Osteoblast (primary cell): ENCODE results near the gene REM2. TPM values are rescaled to one million over a fixed set of nuclear protein-coding genes. Genes with fewer than 3 reads are reported as not detected.

Experiments
- DNase-seq: peaks from one replicate; pipeline ENCODE4 v3.0.0; 2011; ENCODE audit warnings: low spot score, mixed read lengths; ENCODE audit not compliant: insufficient read length; ENCODE audit errors: missing footprints
- H2AFZ ChIP-seq: 2 replicates; pipeline ENCODE4 v1.6.0; 2011; ENCODE audit warnings: mild to moderate bottlenecking, low read length
- H3K27ac ChIP-seq: 2 replicates; pipeline ENCODE4 v1.5.1; 2011; ENCODE audit warnings: mild to moderate bottlenecking, low read depth, low read length, moderate library complexity
- H3K27me3 ChIP-seq: 2 replicates; pipeline ENCODE4 v1.6.0; 2012; ENCODE audit warnings: mild to moderate bottlenecking, control low read depth, inconsistent platforms, low read length, moderate library complexity; ENCODE audit not compliant: insufficient read depth
- H3K36me3 ChIP-seq: 2 replicates; pipeline ENCODE4 v1.5.1; 2011; ENCODE audit warnings: mild to moderate bottlenecking, low read length, control low read depth, moderate library complexity; ENCODE audit not compliant: insufficient read depth
- H3K4me1 ChIP-seq: 2 replicates; pipeline ENCODE4 v1.5.1; 2011; ENCODE audit warnings: mild to moderate bottlenecking, low read length, control low read depth, moderate library complexity; ENCODE audit not compliant: insufficient read depth
- H3K4me2 ChIP-seq: 2 replicates; pipeline ENCODE4 v1.6.0; 2011; ENCODE audit warnings: mild to moderate bottlenecking, low read length; ENCODE audit not compliant: insufficient read depth
- H3K4me3 ChIP-seq: fragments of 200-600 bp; sonication (generic); 3 replicates; pipeline ENCODE4 v1.5.1; 2012; ENCODE audit warnings: mild to moderate bottlenecking, low read length, inconsistent platforms; ENCODE audit not compliant: insufficient read depth
- H3K79me2 ChIP-seq: 2 replicates; pipeline ENCODE4 v1.6.0; 2012; ENCODE audit warnings: mild to moderate bottlenecking, low read length, control low read depth, inconsistent platforms; ENCODE audit not compliant: insufficient read depth
- H3K9me3 ChIP-seq: 2 replicates; pipeline ENCODE4 v1.5.1; 2011; ENCODE audit warnings: low read depth, low read length, control low read depth
- H4K20me1 ChIP-seq: 2 replicates; pipeline ENCODE4 v1.6.0; 2012; ENCODE audit warnings: mild to moderate bottlenecking, low read length, control low read depth; ENCODE audit not compliant: insufficient read depth
- total RNA-seq: library from RNA; depleted of rRNA; stranded (reverse); fragments of >200 nt; gene quantifications from 2 replicates; pipeline ENCODE4 v1.2.3, GENCODE V29; 2012
- TF ChIP-seq, protein P1 (sequence below): IDR thresholded peaks from 2 replicates; pipeline ENCODE4 v1.5.1; 2011; ENCODE audit warnings: mild to moderate bottlenecking, low read depth, low read length, moderate library complexity; ENCODE audit errors: extremely low read depth

Gene REM2
- total RNA-seq, 1 donor, result 0.36 TPM

DNA sequence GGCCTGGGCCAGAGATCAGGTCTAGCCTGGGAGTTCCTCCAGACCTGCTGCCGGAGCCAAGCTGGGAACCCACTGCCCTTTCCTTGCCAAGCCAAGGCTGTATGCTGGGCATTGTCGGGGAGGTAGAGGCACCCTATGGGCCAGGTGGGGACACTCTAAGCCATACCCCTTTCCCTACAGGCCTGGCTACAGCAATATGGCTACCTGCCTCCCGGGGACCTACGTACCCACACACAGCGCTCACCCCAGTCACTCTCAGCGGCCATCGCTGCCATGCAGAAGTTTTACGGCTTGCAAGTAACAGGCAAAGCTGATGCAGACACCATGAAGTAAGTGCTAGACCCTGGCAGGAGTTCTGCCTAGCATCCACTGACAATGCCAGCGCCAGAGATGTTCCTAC is 41.7 kb upstream of the REM2 start:
- Histone ChIP-seq H3K4me3 (no peak overlapping the region), H3K4me1 (peaks cover 35% of the 10 kb centered on the region), H3K79me2 (peaks cover 99% of the 10 kb centered on the region), H3K4me2 (no peak overlapping the region), H4K20me1 (peaks cover 21% of the 10 kb centered on the region), H3K27me3 (no peaks in the 10 kb centered on the region), H3K36me3 (peaks cover 57% of the 10 kb centered on the region), H3K27ac (peak overlapping the region; percentile 97), H3K9me3 (no peaks in the 10 kb centered on the region), H2AFZ (no peak overlapping the region)
- no peak for DNase-seq
- TF ChIP-seq, protein P1, sequence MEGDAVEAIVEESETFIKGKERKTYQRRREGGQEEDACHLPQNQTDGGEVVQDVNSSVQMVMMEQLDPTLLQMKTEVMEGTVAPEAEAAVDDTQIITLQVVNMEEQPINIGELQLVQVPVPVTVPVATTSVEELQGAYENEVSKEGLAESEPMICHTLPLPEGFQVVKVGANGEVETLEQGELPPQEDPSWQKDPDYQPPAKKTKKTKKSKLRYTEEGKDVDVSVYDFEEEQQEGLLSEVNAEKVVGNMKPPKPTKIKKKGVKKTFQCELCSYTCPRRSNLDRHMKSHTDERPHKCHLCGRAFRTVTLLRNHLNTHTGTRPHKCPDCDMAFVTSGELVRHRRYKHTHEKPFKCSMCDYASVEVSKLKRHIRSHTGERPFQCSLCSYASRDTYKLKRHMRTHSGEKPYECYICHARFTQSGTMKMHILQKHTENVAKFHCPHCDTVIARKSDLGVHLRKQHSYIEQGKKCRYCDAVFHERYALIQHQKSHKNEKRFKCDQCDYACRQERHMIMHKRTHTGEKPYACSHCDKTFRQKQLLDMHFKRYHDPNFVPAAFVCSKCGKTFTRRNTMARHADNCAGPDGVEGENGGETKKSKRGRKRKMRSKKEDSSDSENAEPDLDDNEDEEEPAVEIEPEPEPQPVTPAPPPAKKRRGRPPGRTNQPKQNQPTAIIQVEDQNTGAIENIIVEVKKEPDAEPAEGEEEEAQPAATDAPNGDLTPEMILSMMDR, result no peak

DNA sequence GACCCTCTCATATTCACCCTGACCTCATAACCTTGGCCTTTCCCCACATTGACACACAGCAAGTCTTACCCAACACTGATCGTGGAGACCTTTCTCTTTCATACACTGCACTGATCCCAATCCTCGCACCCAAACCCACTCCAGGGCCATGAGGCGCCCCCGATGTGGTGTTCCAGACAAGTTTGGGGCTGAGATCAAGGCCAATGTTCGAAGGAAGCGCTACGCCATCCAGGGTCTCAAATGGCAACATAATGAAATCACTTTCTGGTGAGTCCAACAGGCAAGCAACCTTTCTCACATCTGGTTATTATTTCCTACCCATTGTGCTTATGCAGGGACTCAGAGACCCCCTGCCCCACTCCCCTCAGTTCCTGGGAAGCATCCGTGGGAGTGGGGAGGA is 41.3 kb upstream of the REM2 start:
- Histone ChIP-seq H3K36me3 (peaks cover 61% of the 10 kb centered on the region), H3K4me1 (peaks cover 39% of the 10 kb centered on the region), H2AFZ (no peak overlapping the region), H3K27me3 (no peaks in the 10 kb centered on the region), H3K79me2 (peaks cover 99% of the 10 kb centered on the region), H3K27ac (peak overlapping the region; percentile 97), H3K4me3 (no peak overlapping the region), H3K4me2 (no peak overlapping the region), H4K20me1 (peaks cover 21% of the 10 kb centered on the region), H3K9me3 (no peaks in the 10 kb centered on the region)
- DNase-seq, result peak; percentile 35
- TF ChIP-seq, protein P1, result no peak

DNA sequence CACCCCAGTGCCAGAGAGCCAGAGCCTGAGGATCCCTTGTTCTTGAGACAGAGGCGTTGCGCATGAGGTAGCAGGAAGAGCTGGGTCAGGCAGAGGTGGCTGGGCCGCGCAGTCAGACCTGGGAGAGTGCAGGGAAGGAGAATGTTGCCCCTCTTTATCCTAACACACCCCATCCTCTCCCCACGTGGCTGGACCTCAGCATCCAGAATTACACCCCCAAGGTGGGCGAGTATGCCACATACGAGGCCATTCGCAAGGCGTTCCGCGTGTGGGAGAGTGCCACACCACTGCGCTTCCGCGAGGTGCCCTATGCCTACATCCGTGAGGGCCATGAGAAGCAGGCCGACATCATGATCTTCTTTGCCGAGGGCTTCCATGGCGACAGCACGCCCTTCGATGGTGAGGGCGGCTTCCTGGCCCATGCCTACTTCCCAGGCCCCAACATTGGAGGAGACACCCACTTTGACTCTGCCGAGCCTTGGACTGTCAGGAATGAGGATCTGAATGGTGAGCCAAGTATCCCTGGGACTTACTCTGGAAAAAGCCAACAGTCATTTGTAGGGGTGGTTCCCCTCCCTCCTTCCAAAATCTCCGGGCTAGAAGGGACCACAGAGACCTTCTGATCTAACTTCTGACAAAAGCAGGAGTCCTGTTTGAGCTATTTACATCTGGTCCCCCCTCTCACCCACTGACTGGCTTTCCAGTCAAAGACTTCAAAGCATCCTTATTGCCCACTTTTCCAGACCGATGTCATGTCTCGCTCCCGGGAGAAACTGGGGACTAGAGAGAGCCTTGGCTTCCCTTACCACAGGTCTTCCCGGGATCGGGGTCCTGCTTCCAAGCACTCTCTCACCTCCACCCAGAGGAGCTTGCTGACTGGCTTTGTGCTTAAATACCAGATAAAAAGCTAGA is 40.6 kb upstream of the REM2 start:
- Histone ChIP-seq H3K4me2 (no peak overlapping the region), H3K4me1 (peaks cover 43% of the 10 kb centered on the region), H3K27me3 (no peaks in the 10 kb centered on the region), H3K36me3 (peaks cover 63% of the 10 kb centered on the region), H3K4me3 (no peak overlapping the region), H4K20me1 (peaks cover 21% of the 10 kb centered on the region), H3K79me2 (peaks cover 94% of the 10 kb centered on the region), H2AFZ (no peak overlapping the region), H3K9me3 (no peaks in the 10 kb centered on the region), H3K27ac (peak overlapping the region; percentile 97)
- TF ChIP-seq, protein P1, result no peak
- DNase-seq, result peak; percentile 62

DNA sequence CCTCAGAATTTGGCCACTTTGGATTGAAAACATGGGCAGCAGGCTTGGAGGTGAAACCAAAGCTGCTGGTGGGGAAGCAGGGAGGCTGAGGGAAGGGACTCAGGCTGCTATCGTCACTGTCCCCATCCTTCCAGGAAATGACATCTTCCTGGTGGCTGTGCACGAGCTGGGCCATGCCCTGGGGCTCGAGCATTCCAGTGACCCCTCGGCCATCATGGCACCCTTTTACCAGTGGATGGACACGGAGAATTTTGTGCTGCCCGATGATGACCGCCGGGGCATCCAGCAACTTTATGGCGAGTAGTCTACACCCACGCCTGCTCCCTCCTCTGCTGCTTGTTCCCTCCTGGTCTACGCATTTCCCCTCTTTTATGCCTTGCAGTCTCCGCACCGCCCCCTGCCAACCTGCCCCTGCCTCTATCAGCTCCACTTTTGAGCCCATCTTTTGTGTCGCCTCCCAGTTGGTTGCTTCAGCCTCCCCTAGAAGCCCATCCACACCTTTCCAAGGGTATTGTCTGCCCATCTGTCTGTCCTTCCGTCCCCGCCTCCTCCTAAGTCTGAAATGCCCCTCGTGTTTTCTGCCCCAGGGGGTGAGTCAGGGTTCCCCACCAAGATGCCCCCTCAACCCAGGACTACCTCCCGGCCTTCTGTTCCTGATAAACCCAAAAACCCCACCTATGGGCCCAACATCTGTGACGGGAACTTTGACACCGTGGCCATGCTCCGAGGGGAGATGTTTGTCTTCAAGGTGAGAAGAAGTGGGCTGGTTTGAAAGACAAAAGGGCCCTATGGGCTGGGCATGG is 39.7 kb upstream of the REM2 start:
- Histone ChIP-seq H3K27ac (peak overlapping the region; percentile 97), H3K79me2 (peaks cover 86% of the 10 kb centered on the region)

More for the DNA sequence above, 39.7 kb upstream of the REM2 start:
- no peaks in the 10 kb centered on the region for H3K27me3 ChIP-seq
- H3K36me3 ChIP-seq, result peaks cover 63% of the 10 kb centered on the region
- H3K9me3 ChIP-seq, result no peaks in the 10 kb centered on the region
- H4K20me1 ChIP-seq, result peaks cover 21% of the 10 kb centered on the region
- H3K4me2 ChIP-seq, result no peak overlapping the region
- peaks cover 49% of the 10 kb centered on the region for H3K4me1 ChIP-seq
- DNase-seq, result peak; percentile 73
- H3K4me3 ChIP-seq, result no peak overlapping the region
- no peak overlapping the region for H2AFZ ChIP-seq
- TF ChIP-seq, protein P1, result no peak
